ENCODE measurements around the gene SYNJ2.

SYNJ2 gene

DNA sequence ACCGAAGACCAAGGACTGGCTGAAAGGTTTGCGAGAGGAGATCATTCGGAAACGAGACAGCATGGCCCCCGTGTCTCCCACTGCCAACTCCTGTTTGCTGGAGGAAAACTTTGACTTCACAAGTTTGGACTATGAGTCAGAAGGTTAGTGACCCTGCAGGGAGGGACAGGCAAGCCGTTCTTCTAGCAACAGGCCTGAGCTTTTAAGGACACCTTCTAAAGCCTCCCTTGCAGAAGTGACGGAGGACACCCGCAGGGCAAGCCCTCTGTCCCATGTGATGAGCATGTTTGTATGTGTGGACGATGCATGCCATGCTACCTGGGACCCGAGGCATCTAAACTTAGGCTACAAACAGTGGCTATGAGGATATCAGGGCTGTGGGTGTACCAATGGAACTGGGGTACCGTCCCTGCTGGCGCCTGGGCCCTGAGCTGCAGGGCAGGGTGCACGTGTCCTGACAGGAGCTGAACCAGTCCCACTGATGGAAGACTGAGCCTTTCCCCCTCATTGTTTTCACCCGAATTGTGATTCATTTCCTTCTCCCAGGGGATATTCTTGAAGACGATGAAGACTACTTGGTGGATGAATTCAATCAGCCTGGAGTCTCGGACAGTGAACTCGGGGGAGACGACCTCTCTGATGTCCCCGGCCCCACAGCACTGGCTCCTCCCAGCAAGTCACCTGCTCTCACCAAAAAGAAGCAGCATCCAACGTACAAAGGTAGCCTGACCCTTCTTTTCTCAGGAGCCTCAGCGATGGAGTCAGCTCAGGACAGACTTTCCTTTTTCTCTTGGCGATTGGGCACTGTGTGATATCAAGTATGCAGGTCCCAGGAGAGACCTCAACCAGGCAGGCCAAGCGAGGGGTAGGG, 102.0 kb downstream of the SYNJ2 start:
- no peak overlapping the region for H3K27ac ChIP-seq
- TF ChIP-seq, protein P1, sequence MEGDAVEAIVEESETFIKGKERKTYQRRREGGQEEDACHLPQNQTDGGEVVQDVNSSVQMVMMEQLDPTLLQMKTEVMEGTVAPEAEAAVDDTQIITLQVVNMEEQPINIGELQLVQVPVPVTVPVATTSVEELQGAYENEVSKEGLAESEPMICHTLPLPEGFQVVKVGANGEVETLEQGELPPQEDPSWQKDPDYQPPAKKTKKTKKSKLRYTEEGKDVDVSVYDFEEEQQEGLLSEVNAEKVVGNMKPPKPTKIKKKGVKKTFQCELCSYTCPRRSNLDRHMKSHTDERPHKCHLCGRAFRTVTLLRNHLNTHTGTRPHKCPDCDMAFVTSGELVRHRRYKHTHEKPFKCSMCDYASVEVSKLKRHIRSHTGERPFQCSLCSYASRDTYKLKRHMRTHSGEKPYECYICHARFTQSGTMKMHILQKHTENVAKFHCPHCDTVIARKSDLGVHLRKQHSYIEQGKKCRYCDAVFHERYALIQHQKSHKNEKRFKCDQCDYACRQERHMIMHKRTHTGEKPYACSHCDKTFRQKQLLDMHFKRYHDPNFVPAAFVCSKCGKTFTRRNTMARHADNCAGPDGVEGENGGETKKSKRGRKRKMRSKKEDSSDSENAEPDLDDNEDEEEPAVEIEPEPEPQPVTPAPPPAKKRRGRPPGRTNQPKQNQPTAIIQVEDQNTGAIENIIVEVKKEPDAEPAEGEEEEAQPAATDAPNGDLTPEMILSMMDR (conservative IDR thresholded peaks at IDR 0.05): no peak

DNA sequence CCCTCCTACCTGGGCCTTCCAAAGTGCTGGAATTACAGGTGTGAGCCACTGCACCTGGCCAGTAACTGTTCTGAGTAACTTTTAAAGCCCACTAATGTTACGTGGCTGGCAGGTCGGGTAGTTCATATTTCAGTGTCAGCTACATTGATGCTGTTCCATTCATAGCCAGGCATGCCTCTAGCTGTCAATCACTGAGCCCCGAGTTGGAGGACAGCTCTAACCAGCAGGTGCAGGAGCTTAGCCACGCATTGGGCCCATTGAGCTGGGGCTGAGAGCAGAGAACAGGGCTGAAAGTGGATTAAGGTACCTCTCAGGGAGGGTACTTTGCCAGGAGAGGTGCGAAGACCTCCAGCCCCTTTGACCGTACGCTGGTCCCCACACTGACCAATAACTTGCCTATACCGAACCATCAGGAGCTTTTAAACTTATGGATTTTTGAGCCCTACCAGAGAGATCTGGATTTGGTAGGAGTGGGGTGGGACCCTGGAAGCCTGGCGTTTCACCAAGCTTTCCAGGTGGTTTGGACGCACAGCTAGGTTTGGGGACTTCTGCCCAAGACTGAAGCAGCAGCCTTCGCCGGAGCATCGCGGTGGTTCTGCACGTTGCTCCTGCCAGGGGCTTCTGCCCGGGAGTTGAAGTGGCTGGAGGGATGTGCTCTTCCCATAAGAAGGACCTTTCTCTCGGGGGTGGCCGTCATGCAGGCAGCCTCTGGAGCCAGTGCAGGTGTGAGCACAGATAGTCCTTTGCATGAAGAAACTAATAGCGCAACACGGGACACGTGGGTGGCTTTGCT, 103.8 kb downstream of the SYNJ2 start:
- TF ChIP-seq, protein P1 (conservative IDR thresholded peaks at IDR 0.05): no peak
- no peak overlapping the region for H3K27ac ChIP-seq

DNA sequence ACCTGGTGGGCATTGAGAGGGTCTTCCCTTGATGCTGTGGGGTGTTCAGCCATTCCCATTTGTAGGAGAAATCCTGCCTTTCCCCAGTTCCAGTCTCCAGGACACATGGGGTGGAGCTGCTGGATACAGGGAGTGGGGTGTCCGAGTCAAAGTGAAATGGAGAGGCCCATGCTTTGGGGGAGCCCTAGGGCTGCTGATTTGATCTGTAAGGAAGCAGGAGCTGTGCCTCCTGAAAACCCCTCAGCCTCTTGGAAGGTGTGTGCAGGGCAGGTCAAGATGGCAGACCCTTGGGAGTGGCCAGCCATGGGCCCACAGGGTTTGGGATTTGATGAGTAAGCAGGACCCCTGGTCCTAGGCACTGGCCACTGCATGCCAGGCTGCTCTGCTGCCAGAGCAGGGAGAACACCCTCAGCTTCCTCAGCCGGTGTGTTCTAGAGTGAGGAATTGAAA, 104.4 kb downstream of the SYNJ2 start:
- no peak overlapping the region for H3K27ac ChIP-seq
- TF ChIP-seq, protein P1 (conservative IDR thresholded peaks at IDR 0.05): no peak

DNA sequence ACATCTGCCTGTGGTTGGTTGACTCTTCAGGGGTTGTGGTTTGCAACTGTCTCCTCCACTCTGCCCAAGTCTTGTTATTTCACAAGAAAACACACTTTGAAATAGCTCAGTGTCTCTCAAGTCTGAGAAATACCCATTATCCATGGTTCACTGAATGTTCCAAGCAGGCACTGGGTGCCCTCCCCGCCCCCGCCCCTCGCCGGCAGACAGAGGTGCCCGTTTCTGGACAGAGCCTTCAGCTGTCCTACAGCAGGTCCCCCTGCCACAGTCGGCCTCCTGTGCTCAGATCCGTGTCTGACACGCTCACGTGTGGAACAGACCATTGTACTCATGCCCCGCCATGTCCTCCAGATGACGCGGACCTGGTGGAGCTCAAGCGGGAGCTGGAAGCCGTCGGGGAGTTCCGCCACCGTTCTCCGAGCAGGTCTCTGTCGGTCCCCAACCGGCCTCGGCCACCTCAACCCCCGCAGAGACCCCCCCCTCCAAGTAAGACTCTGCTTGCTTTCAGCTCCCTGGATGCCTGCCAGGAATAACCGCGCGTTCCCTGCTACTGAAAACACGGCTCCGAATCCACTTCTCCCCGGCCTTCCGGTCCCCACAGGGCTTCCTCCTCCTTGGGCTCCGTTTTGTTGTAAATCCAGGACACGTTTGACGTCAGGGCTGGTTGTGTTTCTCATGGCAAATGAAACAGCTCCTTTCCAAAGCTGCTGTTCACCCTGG, 105.0 kb downstream of the SYNJ2 start:
- no peak overlapping the region for H3K27ac ChIP-seq
- TF ChIP-seq, protein P1 (conservative IDR thresholded peaks at IDR 0.05): no peak

DNA sequence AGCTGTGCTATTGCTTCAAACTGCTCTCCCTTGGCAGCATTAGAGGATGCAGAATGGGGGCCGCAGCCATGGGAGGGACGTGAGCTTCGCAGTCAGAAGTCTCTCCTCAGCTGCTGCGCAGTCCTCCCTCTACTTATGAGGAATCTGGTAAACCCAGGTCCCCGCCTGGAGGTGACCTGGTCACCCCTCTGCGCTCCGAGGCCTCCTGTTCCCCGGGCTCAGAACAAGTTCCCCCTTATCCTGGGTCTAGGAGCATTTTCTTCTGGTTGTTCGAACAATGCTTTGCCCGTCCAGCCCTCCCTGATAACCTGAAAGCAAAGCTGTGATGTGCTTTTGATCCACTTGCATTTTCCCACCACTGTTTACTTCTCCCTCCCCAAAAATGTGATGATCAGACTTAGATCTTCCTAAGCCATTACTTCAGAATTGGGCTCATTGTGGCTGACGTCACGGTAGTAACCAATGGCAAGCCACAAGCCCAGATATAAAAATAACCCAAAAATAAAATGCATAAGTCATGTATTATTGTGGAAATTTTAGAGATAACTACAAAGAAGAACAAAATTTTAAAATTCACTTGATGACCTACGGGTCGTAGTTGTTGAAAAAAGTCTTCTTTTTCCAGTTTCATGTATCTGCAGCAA, 105.7 kb downstream of the SYNJ2 start:
- TF ChIP-seq, protein P1 (conservative IDR thresholded peaks at IDR 0.05): no peak
- H3K27ac ChIP-seq: no peak overlapping the region

DNA sequence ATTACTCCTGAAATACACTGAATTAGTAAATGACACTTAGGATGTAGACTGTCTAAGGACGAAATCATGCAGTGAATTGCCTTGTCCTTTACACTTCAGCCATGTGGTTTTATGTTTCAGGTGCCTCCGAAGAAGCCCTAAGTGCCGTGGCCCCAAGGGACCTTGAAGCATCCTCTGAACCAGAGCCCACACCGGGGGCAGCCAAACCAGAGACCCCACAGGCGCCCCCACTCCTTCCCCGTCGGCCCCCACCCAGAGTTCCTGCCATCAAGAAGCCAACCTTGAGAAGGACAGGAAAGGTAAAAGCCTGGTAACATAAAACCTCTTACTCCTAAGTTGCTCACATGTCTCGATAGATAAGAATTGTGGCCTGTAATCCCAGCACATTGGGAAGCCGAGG, 111.1 kb downstream of the SYNJ2 start:
- no peak overlapping the region for H3K27ac ChIP-seq
- TF ChIP-seq, protein P1 (conservative IDR thresholded peaks at IDR 0.05): no peak
